OCI-LY3 (cell line): Measurements from ENCODE around the gene NVL.

Experiments used
- EZH2phosphoT487 ChIP-seq: fragments of 200-600 bp; shearing (Covaris generic); IDR thresholded peaks from 2 replicates; pipeline ENCODE4 v1.6.1; 2018; ENCODE audit warnings: antibody characterized with exemption, mixed run types, low read depth
- TF ChIP-seq, protein P1 (sequence below): fragments of 200-600, 300-600 bp; sonication (generic); IDR thresholded peaks from 2 replicates; pipeline ENCODE4 v1.5.1; 2014; ENCODE audit warnings: antibody characterized with exemption, low read length, low read depth

DNA sequence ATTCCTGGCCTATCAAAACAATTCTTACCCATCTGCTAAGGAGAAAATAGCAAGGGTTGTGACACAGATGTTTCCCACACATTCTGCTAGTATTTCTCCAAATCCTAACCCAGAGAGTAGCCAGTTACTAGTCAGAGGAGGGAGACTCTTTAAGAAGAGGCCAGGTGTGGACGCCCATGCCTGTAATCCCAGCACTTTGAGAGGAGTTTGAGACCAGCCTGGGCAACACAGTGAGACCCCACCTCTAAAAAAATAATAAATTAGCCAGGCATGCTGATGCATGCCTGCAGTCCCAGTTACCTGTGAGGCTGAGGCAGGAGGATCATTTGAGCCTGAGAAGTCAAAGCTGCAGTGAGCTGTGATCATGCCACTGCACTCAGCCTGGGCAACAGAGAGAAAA is 28.6 kb downstream of the NVL start:
- TF ChIP-seq, protein P1, sequence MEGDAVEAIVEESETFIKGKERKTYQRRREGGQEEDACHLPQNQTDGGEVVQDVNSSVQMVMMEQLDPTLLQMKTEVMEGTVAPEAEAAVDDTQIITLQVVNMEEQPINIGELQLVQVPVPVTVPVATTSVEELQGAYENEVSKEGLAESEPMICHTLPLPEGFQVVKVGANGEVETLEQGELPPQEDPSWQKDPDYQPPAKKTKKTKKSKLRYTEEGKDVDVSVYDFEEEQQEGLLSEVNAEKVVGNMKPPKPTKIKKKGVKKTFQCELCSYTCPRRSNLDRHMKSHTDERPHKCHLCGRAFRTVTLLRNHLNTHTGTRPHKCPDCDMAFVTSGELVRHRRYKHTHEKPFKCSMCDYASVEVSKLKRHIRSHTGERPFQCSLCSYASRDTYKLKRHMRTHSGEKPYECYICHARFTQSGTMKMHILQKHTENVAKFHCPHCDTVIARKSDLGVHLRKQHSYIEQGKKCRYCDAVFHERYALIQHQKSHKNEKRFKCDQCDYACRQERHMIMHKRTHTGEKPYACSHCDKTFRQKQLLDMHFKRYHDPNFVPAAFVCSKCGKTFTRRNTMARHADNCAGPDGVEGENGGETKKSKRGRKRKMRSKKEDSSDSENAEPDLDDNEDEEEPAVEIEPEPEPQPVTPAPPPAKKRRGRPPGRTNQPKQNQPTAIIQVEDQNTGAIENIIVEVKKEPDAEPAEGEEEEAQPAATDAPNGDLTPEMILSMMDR = no peak
- TF ChIP-seq EZH2phosphoT487 = no peak
